Colonic mucosa (tissue), 4 donors: ENCODE data around the gene CCDC12. TPM values are rescaled to one million over a fixed set of nuclear protein-coding genes. Genes with fewer than 3 reads are reported as not detected.

Experiments
- DNase-seq: peaks from one replicate; pipeline ENCODE4 v3.0.0-alpha.2; 2020
- H3K27ac ChIP-seq: fragments of 200-600 bp; one replicate; pipeline ENCODE4 v1.8.0; 2021
- H3K27me3 ChIP-seq: fragments of 200-600 bp; one replicate; pipeline ENCODE4 v1.8.0; 2021
- H3K36me3 ChIP-seq: fragments of 200-600 bp; one replicate; pipeline ENCODE4 v1.8.0; 2021
- H3K4me1 ChIP-seq: fragments of 200-600 bp; one replicate; pipeline ENCODE4 v1.8.0; 2021; ENCODE audit warnings: mild to moderate bottlenecking
- H3K4me3 ChIP-seq: fragments of 200-600 bp; one replicate; pipeline ENCODE4 v1.8.0; 2021
- H3K9ac ChIP-seq, 2 donors: one replicate each; pipeline ENCODE4 v1.7.0; 2013; ENCODE audit warnings: control low read depth in 2 of 2, low read depth in 2 of 2, low read length in 2 of 2
- H3K9me3 ChIP-seq: fragments of 200-600 bp; one replicate; pipeline ENCODE4 v1.8.0; 2021
- intact Hi-C: fragments of 100-400 bp; cut with DNase I; formaldehyde crosslinking; loops from one replicate; pipeline ENCODE4 v1.14.1; 2022
- total RNA-seq, 2 donors: library from RNA; stranded (reverse); fragmentation: NEBNext Ultra II Directional in 1 of 2; extraction: Animal tissue kit (Norgen Biotek cat#: 25700) in 1 of 2; gene quantifications; one replicate each; pipeline ENCODE4 v1.2.1, GENCODE V29; 2021
- TF ChIP-seq, protein P1 (sequence below): fragments of 200-600 bp; IDR thresholded peaks from one replicate; pipeline ENCODE4 v1.8.0; 2022; ENCODE audit warnings: antibody characterized with exemption, mild to moderate bottlenecking
- donor health status: healthy.
- donor health status: DM: no; HTN: no; CAD: no.
- donor health status: DM: no; HTN: no; CAD: no.

The CCDC12 gene
- total RNA-seq, 2 donors from 2014 or later, result 34.1 to 55.7 TPM

GRCh38 chr3:46934072-46934471 is 42.5 kb downstream of the CCDC12 start:
- no peaks in the 10 kb centered on the region for H3K27me3 ChIP-seq
- no peak for DNase-seq
- TF ChIP-seq, protein P1, sequence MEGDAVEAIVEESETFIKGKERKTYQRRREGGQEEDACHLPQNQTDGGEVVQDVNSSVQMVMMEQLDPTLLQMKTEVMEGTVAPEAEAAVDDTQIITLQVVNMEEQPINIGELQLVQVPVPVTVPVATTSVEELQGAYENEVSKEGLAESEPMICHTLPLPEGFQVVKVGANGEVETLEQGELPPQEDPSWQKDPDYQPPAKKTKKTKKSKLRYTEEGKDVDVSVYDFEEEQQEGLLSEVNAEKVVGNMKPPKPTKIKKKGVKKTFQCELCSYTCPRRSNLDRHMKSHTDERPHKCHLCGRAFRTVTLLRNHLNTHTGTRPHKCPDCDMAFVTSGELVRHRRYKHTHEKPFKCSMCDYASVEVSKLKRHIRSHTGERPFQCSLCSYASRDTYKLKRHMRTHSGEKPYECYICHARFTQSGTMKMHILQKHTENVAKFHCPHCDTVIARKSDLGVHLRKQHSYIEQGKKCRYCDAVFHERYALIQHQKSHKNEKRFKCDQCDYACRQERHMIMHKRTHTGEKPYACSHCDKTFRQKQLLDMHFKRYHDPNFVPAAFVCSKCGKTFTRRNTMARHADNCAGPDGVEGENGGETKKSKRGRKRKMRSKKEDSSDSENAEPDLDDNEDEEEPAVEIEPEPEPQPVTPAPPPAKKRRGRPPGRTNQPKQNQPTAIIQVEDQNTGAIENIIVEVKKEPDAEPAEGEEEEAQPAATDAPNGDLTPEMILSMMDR, result no peak

DNA sequence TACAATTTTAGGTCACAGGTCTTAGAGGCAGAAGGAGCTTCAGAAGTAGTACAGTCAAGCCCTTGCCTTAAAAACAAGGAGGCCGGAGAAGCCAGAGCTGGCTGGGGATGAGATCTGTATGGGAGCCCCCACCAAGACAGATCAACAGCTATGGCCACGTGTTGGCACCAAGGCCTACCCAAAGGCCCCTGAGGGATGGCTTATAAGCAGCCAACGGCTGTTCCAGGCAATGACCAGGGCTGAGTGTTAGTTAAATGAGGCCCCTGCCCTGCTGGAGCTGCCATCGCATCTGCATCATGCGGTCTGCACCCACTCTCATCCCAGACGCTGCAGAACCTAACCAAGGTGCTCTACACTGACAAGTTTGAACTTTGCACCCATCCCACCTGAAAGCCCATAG is 43.3 kb downstream of the CCDC12 start:
- DNase-seq, result no peak
- TF ChIP-seq, protein P1, result no peak
- Histone ChIP-seq H3K27ac (peak overlapping the region; percentile 62), H3K9ac (peak overlapping the region in 1 of 2 donors; percentile 62), H3K9me3 (peaks cover 4% of the 10 kb centered on the region), H3K4me1 (peaks cover 46% of the 10 kb centered on the region), H3K4me3 (no peak overlapping the region), H3K27me3 (no peaks in the 10 kb centered on the region), H3K36me3 (no peaks in the 10 kb centered on the region)
- intact Hi-C loops, result no loop called here

More at GRCh38 chr3:46934072-46934471, 42.5 kb downstream of the CCDC12 start:
- peaks cover 42% of the 10 kb centered on the region for H3K4me1 ChIP-seq
- no peak overlapping the region for H3K9ac ChIP-seq
- intact Hi-C loops, result no loop called here
- no peak overlapping the region for H3K4me3 ChIP-seq
- no peaks in the 10 kb centered on the region for H3K36me3 ChIP-seq
- no peaks in the 10 kb centered on the region for H3K9me3 ChIP-seq
- no peak overlapping the region for H3K27ac ChIP-seq

DNA sequence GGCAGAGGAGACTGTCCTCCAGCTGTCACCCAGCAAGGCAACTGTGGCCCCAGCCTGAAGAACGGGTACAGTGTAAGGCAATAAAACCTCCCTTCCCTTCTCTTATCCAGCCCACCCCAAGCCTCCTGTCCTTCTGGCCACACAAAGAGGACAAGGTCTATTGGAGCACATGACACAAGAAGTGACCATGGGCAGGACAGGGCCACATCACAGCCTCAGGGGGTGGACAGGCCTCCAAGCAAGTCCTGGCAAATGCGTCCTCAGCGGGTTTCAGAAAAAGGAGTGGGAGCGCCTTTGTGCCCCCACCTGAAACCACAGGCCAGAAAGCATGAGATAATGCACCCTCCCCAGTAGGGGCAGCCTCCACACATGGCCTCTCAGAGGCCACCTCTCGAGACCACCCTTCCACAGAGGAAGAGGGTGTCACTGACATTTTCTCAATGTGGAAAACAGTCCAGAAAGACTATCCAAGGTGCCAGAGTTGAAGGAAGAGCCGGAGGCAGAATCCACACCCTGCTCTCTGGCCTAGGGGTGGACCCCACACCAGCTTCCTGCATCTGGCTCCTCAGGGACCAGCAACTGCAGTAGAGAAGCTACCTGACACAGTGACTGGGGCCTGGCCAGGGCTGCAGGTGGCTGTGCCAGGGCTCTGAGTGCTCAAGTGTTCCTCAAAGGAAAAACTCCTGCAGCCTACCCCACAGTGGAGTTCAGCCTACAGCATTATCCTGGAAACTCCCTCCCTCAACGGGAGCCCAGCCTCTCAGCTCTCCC is 43.9 kb downstream of the CCDC12 start:
- Histone ChIP-seq H3K27me3 (no peaks in the 10 kb centered on the region), H3K4me3 (no peak overlapping the region), H3K36me3 (no peaks in the 10 kb centered on the region), H3K9ac (peak overlapping the region; percentile 52 to 62), H3K27ac (peak overlapping the region; percentile 62), H3K9me3 (peaks cover 4% of the 10 kb centered on the region), H3K4me1 (peaks cover 51% of the 10 kb centered on the region)
- intact Hi-C loops, result no loop called here
- no peak for DNase-seq
- TF ChIP-seq, protein P1, result no peak

GRCh38 chr3:46931631-46932331 is 44.8 kb downstream of the CCDC12 start:
- H3K9ac ChIP-seq, result peak overlapping the region in 1 of 2 donors; percentile 62
- peak; percentile 66 for DNase-seq
- intact Hi-C loops, result no loop called here
- H3K27me3 ChIP-seq, result no peaks in the 10 kb centered on the region
- peaks cover 60% of the 10 kb centered on the region for H3K4me1 ChIP-seq
- H3K27ac ChIP-seq, result peak overlapping the region; percentile 62
- H3K4me3 ChIP-seq, result no peak overlapping the region
- TF ChIP-seq, protein P1, result no peak
- no peaks in the 10 kb centered on the region for H3K36me3 ChIP-seq
- H3K9me3 ChIP-seq, result peaks cover 4% of the 10 kb centered on the region

DNA sequence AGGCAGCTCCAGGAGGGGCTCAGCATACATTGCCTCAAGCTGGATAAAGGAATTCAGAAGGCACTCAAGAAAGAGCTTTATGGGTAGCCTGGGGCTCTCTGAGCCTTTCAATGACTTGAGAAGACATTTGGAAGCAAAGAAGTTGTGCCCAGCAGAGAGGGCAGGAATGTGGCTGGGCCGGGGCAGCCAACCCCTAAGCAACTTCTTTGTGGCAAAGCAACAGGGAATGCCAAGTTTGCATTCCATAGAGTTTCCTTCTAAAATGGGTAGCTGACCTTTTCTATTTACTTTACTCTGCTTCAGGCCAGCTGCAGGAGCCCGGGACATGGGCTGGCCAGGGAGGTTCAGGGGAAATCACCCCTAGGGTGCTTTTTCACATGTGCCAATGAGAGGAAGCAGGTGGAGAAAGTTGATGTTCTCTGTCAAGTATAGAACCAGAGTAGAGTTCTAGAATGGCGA is 45.6 kb downstream of the CCDC12 start:
- H3K27me3 ChIP-seq, result no peaks in the 10 kb centered on the region
- H3K9me3 ChIP-seq, result peaks cover 4% of the 10 kb centered on the region
- intact Hi-C loops, result no loop called here
- TF ChIP-seq, protein P1, result no peak
- H3K36me3 ChIP-seq, result no peaks in the 10 kb centered on the region
- peak overlapping the region in 1 of 2 donors; percentile 62 for H3K9ac ChIP-seq
- H3K4me3 ChIP-seq, result no peak overlapping the region
- H3K27ac ChIP-seq, result peak overlapping the region; percentile 62
- no peak for DNase-seq
- H3K4me1 ChIP-seq, result peaks cover 65% of the 10 kb centered on the region
